ENCODE results near the gene CLSTN2.

CLSTN2 gene

GRCh38 chr3:140595295-140595694 lies 660.3 kb downstream of the CLSTN2 start:
- Histone ChIP-seq H3K36me3 (replicated peaks in 1 of 2; ENCODE audit: control insufficient read depth in 2 of 2, insufficient read depth in 2 of 2, low read length in 2 of 2) (no peaks in the 10 kb centered on the region), H3K9ac (ENCODE audit: low read depth, low read length, poor library complexity) (no peak overlapping the region), H3K14ac (ENCODE audit: low read length) (no peak overlapping the region), H3K9me3 (replicated peaks in 1 of 2; ENCODE audit: control insufficient read depth in 2 of 2, insufficient read depth in 1 of 2, low read depth in 1 of 2, low read length in 2 of 2) (no peaks in the 10 kb centered on the region), H3K79me1 (ENCODE audit: low read depth, low read length) (no peaks in the 10 kb centered on the region), H2BK120ac (ENCODE audit: low read depth, low read length) (no peak overlapping the region), H4K8ac (ENCODE audit: low read depth, low read length) (no peak overlapping the region), H2BK15ac (ENCODE audit: low read length) (no peak overlapping the region), H3K27ac (replicated peaks; ENCODE audit: low read length) (no peak overlapping the region), H2AFZ (ENCODE audit: low read length) (no peak overlapping the region), H2BK5ac (ENCODE audit: low read length) (no peak overlapping the region), H3K4me2 (ENCODE audit: insufficient read depth, low read length, poor library complexity, severe bottlenecking) (no peak overlapping the region), H2AK5ac (ENCODE audit: low read depth, low read length) (no peak overlapping the region), H3K4me3 (ENCODE audit: low read length in 2 of 2) (no peak overlapping the region), H3K4me1 (ENCODE audit: control insufficient read depth in 2 of 2, insufficient read depth in 1 of 2, low read depth in 1 of 2, low read length in 2 of 2) (no peaks in the 10 kb centered on the region), H3K4ac (ENCODE audit: low read length) (no peak overlapping the region), H2BK12ac (ENCODE audit: low read length) (no peak overlapping the region), H3K23ac (ENCODE audit: low read depth, low read length, poor library complexity) (no peak overlapping the region), H3K27me3 (ENCODE audit: control insufficient read depth in 3 of 3, insufficient read depth in 3 of 3, low read depth in 1 of 3, low read length in 3 of 3) (no peaks in the 10 kb centered on the region), H3K18ac (ENCODE audit: low read length) (no peak overlapping the region), H4K91ac (ENCODE audit: low read depth, low read length, poor library complexity) (no peak overlapping the region)
- WGBS, 2 donors (ENCODE audit: extremely low coverage in 2 of 2, insufficient read length in 2 of 2, insufficient replicate concordance in 1 of 2), result no CpG with 5 or more reads among the region's 2 CpGs
- no peak for DNase-seq (ENCODE audit: low spot score)

GRCh38 chr3:140597364-140597763 lies 662.4 kb downstream of the CLSTN2 start:
- Histone ChIP-seq H3K79me1 (ENCODE audit: low read depth, low read length) (no peaks in the 10 kb centered on the region), H3K4me1 (ENCODE audit: control insufficient read depth in 2 of 2, insufficient read depth in 1 of 2, low read depth in 1 of 2, low read length in 2 of 2) (no peaks in the 10 kb centered on the region), H3K4ac (ENCODE audit: low read length) (no peak overlapping the region), H3K4me2 (ENCODE audit: insufficient read depth, low read length, poor library complexity, severe bottlenecking) (no peak overlapping the region), H3K9ac (ENCODE audit: low read depth, low read length, poor library complexity) (no peak overlapping the region), H3K23ac (ENCODE audit: low read depth, low read length, poor library complexity) (no peak overlapping the region), H3K9me3 (replicated peaks in 1 of 2; ENCODE audit: control insufficient read depth in 2 of 2, insufficient read depth in 1 of 2, low read depth in 1 of 2, low read length in 2 of 2) (no peaks in the 10 kb centered on the region), H2BK5ac (ENCODE audit: low read length) (no peak overlapping the region), H3K36me3 (replicated peaks in 1 of 2; ENCODE audit: control insufficient read depth in 2 of 2, insufficient read depth in 2 of 2, low read length in 2 of 2) (no peaks in the 10 kb centered on the region), H3K18ac (ENCODE audit: low read length) (no peak overlapping the region), H2BK15ac (ENCODE audit: low read length) (no peak overlapping the region), H3K27me3 (ENCODE audit: control insufficient read depth in 3 of 3, insufficient read depth in 3 of 3, low read depth in 1 of 3, low read length in 3 of 3) (no peaks in the 10 kb centered on the region), H2AK5ac (ENCODE audit: low read depth, low read length) (no peak overlapping the region), H3K27ac (replicated peaks; ENCODE audit: low read length) (no peak overlapping the region), H2BK12ac (ENCODE audit: low read length) (no peak overlapping the region), H3K14ac (ENCODE audit: low read length) (no peak overlapping the region), H2AFZ (ENCODE audit: low read length) (no peak overlapping the region), H4K8ac (ENCODE audit: low read depth, low read length) (no peak overlapping the region), H3K4me3 (ENCODE audit: low read length in 2 of 2) (no peak overlapping the region), H4K91ac (ENCODE audit: low read depth, low read length, poor library complexity) (no peak overlapping the region), H2BK120ac (ENCODE audit: low read depth, low read length) (no peak overlapping the region)
- no CpG with 5 or more reads among the region's 3 CpGs for WGBS, 2 donors (ENCODE audit: extremely low coverage in 2 of 2, insufficient read length in 2 of 2, insufficient replicate concordance in 1 of 2)
- DNase-seq (ENCODE audit: low spot score), result no peak

- H3K4me3 ChIP-seq (ENCODE audit: low read length in 2 of 2), result no peak overlapping the region
- H3K18ac ChIP-seq (ENCODE audit: low read length), result no peak overlapping the region
- H3K4ac ChIP-seq (ENCODE audit: low read length), result no peak overlapping the region
- H3K14ac ChIP-seq (ENCODE audit: low read length), result no peak overlapping the region
- H2BK12ac ChIP-seq (ENCODE audit: low read length), result no peak overlapping the region
- no peak overlapping the region for H2BK15ac ChIP-seq (ENCODE audit: low read length)
- no peak overlapping the region for H3K9ac ChIP-seq (ENCODE audit: low read depth, low read length, poor library complexity)
- WGBS, 2 donors (ENCODE audit: extremely low coverage in 2 of 2, insufficient read length in 2 of 2, insufficient replicate concordance in 1 of 2), result no CpG with 5 or more reads among the region's 2 CpGs
- H3K27ac ChIP-seq (replicated peaks; ENCODE audit: low read length), result no peak overlapping the region
- no peak overlapping the region for H3K4me2 ChIP-seq (ENCODE audit: insufficient read depth, low read length, poor library complexity, severe bottlenecking)
- no peak for DNase-seq (ENCODE audit: low spot score)
- H3K9me3 ChIP-seq (replicated peaks in 1 of 2; ENCODE audit: control insufficient read depth in 2 of 2, insufficient read depth in 1 of 2, low read depth in 1 of 2, low read length in 2 of 2), result no peaks in the 10 kb centered on the region
- no peak overlapping the region for H2AK5ac ChIP-seq (ENCODE audit: low read depth, low read length)
- H4K8ac ChIP-seq (ENCODE audit: low read depth, low read length), result no peak overlapping the region
- H3K36me3 ChIP-seq (replicated peaks in 1 of 2; ENCODE audit: control insufficient read depth in 2 of 2, insufficient read depth in 2 of 2, low read length in 2 of 2), result no peaks in the 10 kb centered on the region
- H3K4me1 ChIP-seq (ENCODE audit: control insufficient read depth in 2 of 2, insufficient read depth in 1 of 2, low read depth in 1 of 2, low read length in 2 of 2), result no peaks in the 10 kb centered on the region
- no peaks in the 10 kb centered on the region for H3K27me3 ChIP-seq (ENCODE audit: control insufficient read depth in 3 of 3, insufficient read depth in 3 of 3, low read depth in 1 of 3, low read length in 3 of 3)
- no peak overlapping the region for H2BK5ac ChIP-seq (ENCODE audit: low read length)
- no peak overlapping the region for H4K91ac ChIP-seq (ENCODE audit: low read depth, low read length, poor library complexity)
- no peak overlapping the region for H2AFZ ChIP-seq (ENCODE audit: low read length)
- H2BK120ac ChIP-seq (ENCODE audit: low read depth, low read length), result no peak overlapping the region
- no peaks in the 10 kb centered on the region for H3K79me1 ChIP-seq (ENCODE audit: low read depth, low read length)
- no peak overlapping the region for H3K23ac ChIP-seq (ENCODE audit: low read depth, low read length, poor library complexity)
These were observed 662.8 kb downstream of the CLSTN2 start for GRCh38 chr3:140597792-140598191.

- Histone ChIP-seq H3K36me3 (replicated peaks in 1 of 2; ENCODE audit: control insufficient read depth in 2 of 2, insufficient read depth in 2 of 2, low read length in 2 of 2) (no peaks in the 10 kb centered on the region), H4K8ac (ENCODE audit: low read depth, low read length) (no peak overlapping the region), H3K4me1 (ENCODE audit: control insufficient read depth in 2 of 2, insufficient read depth in 1 of 2, low read depth in 1 of 2, low read length in 2 of 2) (no peaks in the 10 kb centered on the region), H2BK15ac (ENCODE audit: low read length) (no peak overlapping the region), H3K18ac (ENCODE audit: low read length) (no peak overlapping the region), H2BK120ac (ENCODE audit: low read depth, low read length) (no peak overlapping the region), H2AFZ (ENCODE audit: low read length) (no peak overlapping the region), H4K91ac (ENCODE audit: low read depth, low read length, poor library complexity) (no peak overlapping the region), H3K4ac (ENCODE audit: low read length) (no peak overlapping the region), H3K4me2 (ENCODE audit: insufficient read depth, low read length, poor library complexity, severe bottlenecking) (no peak overlapping the region), H3K4me3 (ENCODE audit: low read length in 2 of 2) (no peak overlapping the region), H3K23ac (ENCODE audit: low read depth, low read length, poor library complexity) (no peak overlapping the region), H3K14ac (ENCODE audit: low read length) (no peak overlapping the region), H3K9ac (ENCODE audit: low read depth, low read length, poor library complexity) (no peak overlapping the region), H2AK5ac (ENCODE audit: low read depth, low read length) (no peak overlapping the region), H3K27ac (replicated peaks; ENCODE audit: low read length) (no peak overlapping the region), H2BK12ac (ENCODE audit: low read length) (no peak overlapping the region), H3K79me1 (ENCODE audit: low read depth, low read length) (no peaks in the 10 kb centered on the region), H2BK5ac (ENCODE audit: low read length) (no peak overlapping the region), H3K27me3 (ENCODE audit: control insufficient read depth in 3 of 3, insufficient read depth in 3 of 3, low read depth in 1 of 3, low read length in 3 of 3) (no peaks in the 10 kb centered on the region), H3K9me3 (replicated peaks in 1 of 2; ENCODE audit: control insufficient read depth in 2 of 2, insufficient read depth in 1 of 2, low read depth in 1 of 2, low read length in 2 of 2) (no peaks in the 10 kb centered on the region)
- no peak for DNase-seq (ENCODE audit: low spot score)
These were observed 664.0 kb downstream of the CLSTN2 start for GRCh38 chr3:140599009-140599408.

All from neuronal stem cell (in vitro differentiated cells).